Measurements from ENCODE around the gene CHCHD3.

Gene CHCHD3

DNA sequence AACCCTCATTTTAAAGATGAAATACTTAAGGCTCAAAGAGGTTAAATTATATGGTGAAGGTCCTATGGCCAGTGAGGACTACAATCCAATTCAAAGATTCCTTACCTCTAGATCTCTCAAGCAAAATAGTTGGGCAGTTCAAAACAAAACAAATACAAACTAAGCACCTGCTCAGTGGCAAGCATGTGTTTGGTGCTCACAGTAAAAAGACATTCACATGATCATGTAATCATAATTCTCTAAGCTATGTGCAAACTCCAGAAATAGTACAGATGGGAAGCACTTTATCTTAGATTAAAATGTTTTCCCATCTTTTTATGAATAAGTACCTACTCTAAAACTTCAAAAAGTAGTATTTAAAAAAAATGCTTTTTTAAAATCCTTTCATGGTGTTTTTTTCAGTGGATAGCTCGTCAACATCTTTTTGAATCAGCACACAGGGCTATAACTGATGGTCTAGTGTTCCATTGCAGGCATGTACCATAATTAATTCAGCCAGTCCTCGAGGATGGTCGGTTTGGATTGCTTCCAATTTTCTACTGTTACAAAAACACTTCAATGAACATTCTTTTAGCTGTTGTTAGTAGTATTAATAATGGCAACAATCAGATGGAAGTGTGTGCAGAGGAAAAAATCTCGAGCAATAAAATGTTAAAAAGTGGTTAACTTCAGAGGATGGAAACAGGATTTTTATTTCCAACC is 58.4 kb downstream of the CHCHD3 start:
- 97% methylated on average over 3 of the region's 4 CpGs for WGBS
- Histone ChIP-seq H3K36me3 (ENCODE audit: insufficient read depth, low read length) (peaks cover 10% of the 10 kb centered on the region; the same call in 1 of the 2 replicates), H3K9me3 (ENCODE audit: insufficient read depth, low read depth, low read length) (peaks cover 4% of the 10 kb centered on the region; the same call in 1 of the 2 replicates), H3K9ac (ENCODE audit: low read depth, low read length) (no peak overlapping the region), H3K4me1 (ENCODE audit: insufficient read depth, low read length) (peaks cover 4% of the 10 kb centered on the region), H3K27ac (ENCODE audit: low read depth, low read length) (no peak overlapping the region), H3K4me3 (ENCODE audit: low read length) (no peak overlapping the region), H3K27me3 (ENCODE audit: insufficient read depth, low read length) (no peaks in the 10 kb centered on the region)

DNA sequence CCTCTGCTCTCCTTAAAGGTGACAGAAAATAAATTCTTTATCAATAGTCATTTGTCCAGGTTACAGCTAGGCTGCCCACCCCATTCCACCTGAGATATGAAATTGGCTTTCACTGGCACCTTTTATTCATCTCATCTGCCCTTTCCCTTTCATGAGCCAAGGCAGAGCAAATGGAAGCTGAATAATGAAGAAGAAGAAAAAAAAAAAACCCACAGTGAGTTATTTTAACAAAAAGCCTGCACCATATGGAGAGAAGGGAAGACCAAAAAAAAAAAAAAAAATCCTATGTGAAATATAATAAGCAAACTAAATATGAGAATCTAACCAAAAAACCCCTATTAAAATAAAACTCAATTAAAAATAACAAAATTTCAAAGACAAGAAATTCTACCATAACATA is 59.2 kb downstream of the CHCHD3 start:
- H3K9me3 ChIP-seq (ENCODE audit: insufficient read depth, low read depth, low read length) = peaks cover 4% of the 10 kb centered on the region; the same call in 1 of the 2 replicates
- no peak overlapping the region for H3K9ac ChIP-seq (ENCODE audit: low read depth, low read length)
- no peak overlapping the region for H3K4me3 ChIP-seq (ENCODE audit: low read length)
- H3K4me1 ChIP-seq (ENCODE audit: insufficient read depth, low read length) = peaks cover 4% of the 10 kb centered on the region
- peaks cover 10% of the 10 kb centered on the region; the same call in 1 of the 2 replicates for H3K36me3 ChIP-seq (ENCODE audit: insufficient read depth, low read length)
- H3K27ac ChIP-seq (ENCODE audit: low read depth, low read length) = no peak overlapping the region
- no peaks in the 10 kb centered on the region for H3K27me3 ChIP-seq (ENCODE audit: insufficient read depth, low read length)

DNA sequence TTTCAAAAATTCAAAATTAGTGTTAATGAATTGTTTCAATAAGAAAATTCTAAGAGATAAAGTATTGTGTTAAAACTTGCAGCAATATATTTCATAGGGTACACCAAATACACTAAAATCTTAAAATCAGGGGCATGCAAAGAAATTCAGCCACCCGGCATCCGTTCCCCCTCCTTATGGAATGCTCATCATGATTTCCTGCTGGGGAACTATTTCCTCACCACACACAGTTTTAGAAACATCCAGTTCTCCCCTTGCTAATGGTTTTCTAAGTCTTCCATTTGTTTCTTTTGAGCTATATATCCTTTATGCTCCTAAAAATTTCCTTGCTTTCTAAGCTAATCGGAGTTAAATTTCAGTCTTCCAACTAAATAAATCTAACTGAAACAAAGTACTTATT is 60.7 kb downstream of the CHCHD3 start:
- no peaks in the 10 kb centered on the region for H3K27me3 ChIP-seq (ENCODE audit: insufficient read depth, low read length)
- peaks cover 10% of the 10 kb centered on the region; the same call in 1 of the 2 replicates for H3K36me3 ChIP-seq (ENCODE audit: insufficient read depth, low read length)
- H3K9me3 ChIP-seq (ENCODE audit: insufficient read depth, low read depth, low read length) = no peaks in the 10 kb centered on the region
- H3K27ac ChIP-seq (ENCODE audit: low read depth, low read length) = 0 out of 2 replicates have a peak overlapping the region, but pooled peaks have one; percentile 16
- no peak overlapping the region for H3K9ac ChIP-seq (ENCODE audit: low read depth, low read length)
- H3K4me3 ChIP-seq (ENCODE audit: low read length) = no peak overlapping the region
- 66% methylated on average over 3 of the region's 3 CpGs for WGBS
- H3K4me1 ChIP-seq (ENCODE audit: insufficient read depth, low read length) = peaks cover 10% of the 10 kb centered on the region

DNA sequence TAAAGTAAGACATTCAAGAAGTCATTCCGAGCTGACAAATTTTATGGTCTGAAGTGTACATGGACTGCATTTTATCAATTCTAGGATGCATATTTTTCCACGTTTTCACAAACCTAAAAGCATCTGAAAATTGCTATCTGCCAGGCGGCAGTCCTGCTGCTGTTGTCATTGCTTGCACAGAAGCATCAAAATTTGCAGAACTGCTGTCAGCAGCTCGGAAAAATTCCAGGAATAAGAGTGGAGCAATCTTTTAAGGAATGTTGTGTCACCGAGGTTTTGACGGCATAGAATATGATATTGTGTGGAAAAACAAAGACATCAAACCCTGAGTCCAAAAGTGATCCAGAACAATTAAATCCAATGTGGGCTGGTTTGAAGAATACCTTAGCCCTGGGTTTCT is 61.4 kb downstream of the CHCHD3 start:
- WGBS = 92% methylated on average over 6 of the region's 6 CpGs
- peaks cover 10% of the 10 kb centered on the region; the same call in 1 of the 2 replicates for H3K36me3 ChIP-seq (ENCODE audit: insufficient read depth, low read length)
- peaks cover 10% of the 10 kb centered on the region for H3K4me1 ChIP-seq (ENCODE audit: insufficient read depth, low read length)

DNA sequence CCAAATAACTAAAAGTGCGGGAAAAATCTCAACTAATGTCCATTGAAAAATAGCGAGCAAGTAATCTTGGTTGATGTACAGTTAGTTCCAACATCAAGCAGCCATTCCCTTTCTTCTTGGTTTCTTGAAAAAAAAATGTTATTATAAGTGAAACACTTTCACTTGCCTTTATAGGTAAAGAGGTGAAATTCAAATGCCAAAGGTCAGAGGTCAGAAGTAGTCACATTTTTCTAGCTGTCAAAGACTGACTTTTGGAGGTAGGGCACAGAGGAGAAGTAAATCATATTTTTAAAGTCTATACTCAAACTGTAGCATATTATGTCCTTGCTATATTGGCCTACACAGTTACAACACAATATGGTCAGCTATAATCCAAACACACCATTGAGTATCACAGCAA is 62.3 kb downstream of the CHCHD3 start:
- no peak overlapping the region for H3K9ac ChIP-seq (ENCODE audit: low read depth, low read length)
- peaks cover 10% of the 10 kb centered on the region; the same call in 1 of the 2 replicates for H3K36me3 ChIP-seq (ENCODE audit: insufficient read depth, low read length)
- no peaks in the 10 kb centered on the region for H3K27me3 ChIP-seq (ENCODE audit: insufficient read depth, low read length)
- WGBS = 100% methylated on average over 2 of the region's 2 CpGs
- H3K27ac ChIP-seq (ENCODE audit: low read depth, low read length) = no peak overlapping the region
- peaks cover 10% of the 10 kb centered on the region for H3K4me1 ChIP-seq (ENCODE audit: insufficient read depth, low read length)
- H3K4me3 ChIP-seq (ENCODE audit: low read length) = no peak overlapping the region
- no peaks in the 10 kb centered on the region for H3K9me3 ChIP-seq (ENCODE audit: insufficient read depth, low read depth, low read length)

More for the DNA sequence above, 61.4 kb downstream of the CHCHD3 start:
- Histone ChIP-seq H3K9ac (ENCODE audit: low read depth, low read length) (no peak overlapping the region), H3K9me3 (ENCODE audit: insufficient read depth, low read depth, low read length) (no peaks in the 10 kb centered on the region), H3K27ac (ENCODE audit: low read depth, low read length) (no peak overlapping the region), H3K4me3 (ENCODE audit: low read length) (no peak overlapping the region), H3K27me3 (ENCODE audit: insufficient read depth, low read length) (no peaks in the 10 kb centered on the region)

DNA sequence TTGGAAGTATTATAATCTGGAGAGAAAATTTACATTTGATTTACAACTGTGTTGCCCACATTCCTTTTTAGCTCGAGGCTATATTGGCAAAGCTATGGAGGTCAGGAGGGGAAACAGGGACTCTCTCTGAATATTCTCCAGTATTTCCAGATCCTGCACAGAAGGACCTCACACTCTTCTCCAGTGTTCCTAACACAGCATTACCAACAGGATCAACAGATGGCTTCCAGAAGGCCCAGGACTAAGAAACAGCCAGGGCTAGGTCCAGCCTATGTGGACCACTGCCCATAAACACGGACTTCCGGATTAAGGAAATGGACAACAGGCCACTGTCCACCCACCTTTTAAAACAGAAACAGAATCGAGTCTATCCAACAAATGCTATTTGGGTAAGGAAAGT is 65.3 kb downstream of the CHCHD3 start:
- no peaks in the 10 kb centered on the region for H3K9me3 ChIP-seq (ENCODE audit: insufficient read depth, low read depth, low read length)
- H3K36me3 ChIP-seq (ENCODE audit: insufficient read depth, low read length) = no peaks in the 10 kb centered on the region
- H3K9ac ChIP-seq (ENCODE audit: low read depth, low read length) = no peak overlapping the region
- WGBS = 96% methylated on average over 4 of the region's 4 CpGs
- peaks cover 10% of the 10 kb centered on the region for H3K4me1 ChIP-seq (ENCODE audit: insufficient read depth, low read length)
- H3K4me3 ChIP-seq (ENCODE audit: low read length) = no peak overlapping the region
- H3K27ac ChIP-seq (ENCODE audit: low read depth, low read length) = no peak overlapping the region
- no peaks in the 10 kb centered on the region for H3K27me3 ChIP-seq (ENCODE audit: insufficient read depth, low read length)

DNA sequence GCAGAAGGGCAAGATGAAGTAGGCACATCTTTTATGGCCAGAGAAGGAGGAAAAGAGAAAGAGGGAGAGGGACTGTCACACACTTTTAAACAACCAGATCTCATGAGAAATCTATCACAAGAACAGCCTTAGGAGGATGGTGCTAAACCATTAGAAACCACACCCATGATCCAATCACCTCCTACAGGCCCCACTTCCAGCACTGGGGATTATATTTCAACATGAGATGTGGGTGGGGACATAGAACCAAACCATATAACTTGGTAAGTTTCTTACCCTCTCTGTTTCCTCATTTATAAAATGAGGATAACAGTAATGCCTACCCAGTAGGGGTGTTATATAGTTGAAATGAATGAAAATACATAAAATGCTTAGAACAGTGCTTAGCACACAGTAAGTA is 66.0 kb downstream of the CHCHD3 start:
- no peak overlapping the region for H3K4me3 ChIP-seq (ENCODE audit: low read length)
- H3K27me3 ChIP-seq (ENCODE audit: insufficient read depth, low read length) = no peaks in the 10 kb centered on the region
- no peak overlapping the region for H3K27ac ChIP-seq (ENCODE audit: low read depth, low read length)
- no peak overlapping the region for H3K9ac ChIP-seq (ENCODE audit: low read depth, low read length)
- H3K36me3 ChIP-seq (ENCODE audit: insufficient read depth, low read length) = no peaks in the 10 kb centered on the region
- peaks cover 5% of the 10 kb centered on the region for H3K4me1 ChIP-seq (ENCODE audit: insufficient read depth, low read length)
- H3K9me3 ChIP-seq (ENCODE audit: insufficient read depth, low read depth, low read length) = no peaks in the 10 kb centered on the region

DNA sequence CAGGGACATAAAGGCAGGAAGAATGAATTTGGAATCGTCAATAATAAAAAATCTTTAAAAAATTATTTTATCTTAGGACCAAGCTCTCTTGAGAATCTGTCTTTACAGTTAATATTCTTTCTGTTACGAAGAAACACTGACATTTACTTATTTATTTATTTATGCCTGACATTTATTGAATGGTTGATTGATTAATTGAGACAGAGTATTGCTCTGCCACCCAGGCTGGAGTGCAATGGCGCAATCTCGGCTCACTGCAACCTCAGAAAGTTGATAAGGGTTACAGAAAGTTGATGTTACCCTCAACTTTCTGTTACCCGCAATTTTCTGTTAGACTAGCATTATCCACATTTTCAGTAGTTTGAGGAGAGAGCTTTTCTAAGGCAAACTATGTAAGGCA is 70.1 kb downstream of the CHCHD3 start:
- Histone ChIP-seq H3K9me3 (ENCODE audit: insufficient read depth, low read depth, low read length) (no peaks in the 10 kb centered on the region), H3K36me3 (ENCODE audit: insufficient read depth, low read length) (no peaks in the 10 kb centered on the region), H3K27me3 (ENCODE audit: insufficient read depth, low read length) (no peaks in the 10 kb centered on the region), H3K4me3 (ENCODE audit: low read length) (no peak overlapping the region), H3K9ac (ENCODE audit: low read depth, low read length) (no peak overlapping the region), H3K4me1 (ENCODE audit: insufficient read depth, low read length) (peaks cover 5% of the 10 kb centered on the region; the same call in 1 of the 2 replicates), H3K27ac (ENCODE audit: low read depth, low read length) (no peak overlapping the region)
- WGBS = 94% methylated on average over 2 of the region's 5 CpGs

DNA sequence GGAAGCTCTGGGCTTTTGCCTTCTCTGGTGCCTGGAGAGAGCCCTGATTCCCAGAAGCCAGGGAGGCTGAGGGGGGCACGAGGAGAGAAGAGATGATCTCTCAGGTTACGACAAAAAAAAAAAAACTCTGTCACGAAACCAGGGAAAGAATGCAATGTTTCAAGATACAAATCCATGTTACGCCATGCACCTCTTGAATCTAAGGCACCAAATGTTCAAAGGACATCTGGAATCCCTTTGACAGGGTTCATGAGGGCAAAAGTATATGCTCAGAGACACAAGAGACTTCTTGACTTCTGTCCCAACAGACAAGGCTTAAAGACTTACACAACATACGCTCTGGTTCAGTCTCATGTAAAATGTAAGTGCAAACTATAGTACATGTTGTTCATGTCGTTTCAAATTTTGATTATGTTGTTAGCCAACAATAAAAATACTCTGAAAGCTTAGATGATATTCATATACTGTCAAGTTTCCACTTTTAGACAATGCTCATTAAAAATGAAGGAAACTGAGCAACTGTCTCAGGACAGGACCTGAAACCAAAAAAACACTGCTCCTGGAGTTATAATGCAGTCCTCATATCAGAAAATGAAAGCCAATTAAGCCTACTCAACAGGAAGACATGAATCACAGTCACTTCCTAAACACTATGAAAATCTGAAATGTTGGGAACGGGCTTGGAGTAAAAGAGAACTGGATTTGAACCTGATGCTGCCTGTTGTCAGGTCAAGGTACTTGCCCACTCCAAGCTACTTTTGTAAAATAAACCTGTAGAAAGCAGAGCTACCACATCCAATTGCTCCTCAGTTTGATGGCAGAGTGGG is 72.3 kb downstream of the CHCHD3 start:
- Histone ChIP-seq H3K27me3 (ENCODE audit: insufficient read depth, low read length) (no peaks in the 10 kb centered on the region), H3K27ac (ENCODE audit: low read depth, low read length) (no peak overlapping the region), H3K9ac (ENCODE audit: low read depth, low read length) (no peak overlapping the region), H3K4me3 (ENCODE audit: low read length) (no peak overlapping the region), H3K4me1 (ENCODE audit: insufficient read depth, low read length) (no peaks in the 10 kb centered on the region), H3K36me3 (ENCODE audit: insufficient read depth, low read length) (no peaks in the 10 kb centered on the region), H3K9me3 (ENCODE audit: insufficient read depth, low read depth, low read length) (no peaks in the 10 kb centered on the region)
- WGBS = 93% methylated on average over 7 of the region's 7 CpGs

DNA sequence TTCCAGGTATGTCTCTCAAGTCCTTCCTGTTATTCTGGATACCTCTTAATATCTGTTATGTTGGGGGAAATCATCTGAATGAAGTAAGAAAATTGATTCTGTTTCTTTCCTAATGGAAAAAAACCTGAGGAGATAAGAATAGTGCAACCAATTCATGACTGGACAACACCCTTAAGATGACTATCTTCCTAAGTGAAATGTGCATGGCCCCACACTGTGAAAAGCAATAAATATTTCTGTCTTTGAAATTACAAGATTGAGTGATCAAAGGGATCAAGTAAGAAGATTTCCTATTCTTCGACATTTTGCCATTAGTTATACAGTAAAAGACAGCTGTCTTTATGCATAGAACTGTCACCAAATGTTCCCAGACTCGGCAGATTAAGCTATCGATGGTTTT is 73.9 kb downstream of the CHCHD3 start:
- H3K36me3 ChIP-seq (ENCODE audit: insufficient read depth, low read length) = no peaks in the 10 kb centered on the region
- H3K9ac ChIP-seq (ENCODE audit: low read depth, low read length) = no peak overlapping the region
- H3K27ac ChIP-seq (ENCODE audit: low read depth, low read length) = no peak overlapping the region
- H3K27me3 ChIP-seq (ENCODE audit: insufficient read depth, low read length) = no peaks in the 10 kb centered on the region
- no peaks in the 10 kb centered on the region for H3K4me1 ChIP-seq (ENCODE audit: insufficient read depth, low read length)
- WGBS = 100% methylated on average over 1 of the region's 3 CpGs
- H3K9me3 ChIP-seq (ENCODE audit: insufficient read depth, low read depth, low read length) = no peaks in the 10 kb centered on the region
- no peak overlapping the region for H3K4me3 ChIP-seq (ENCODE audit: low read length)

DNA sequence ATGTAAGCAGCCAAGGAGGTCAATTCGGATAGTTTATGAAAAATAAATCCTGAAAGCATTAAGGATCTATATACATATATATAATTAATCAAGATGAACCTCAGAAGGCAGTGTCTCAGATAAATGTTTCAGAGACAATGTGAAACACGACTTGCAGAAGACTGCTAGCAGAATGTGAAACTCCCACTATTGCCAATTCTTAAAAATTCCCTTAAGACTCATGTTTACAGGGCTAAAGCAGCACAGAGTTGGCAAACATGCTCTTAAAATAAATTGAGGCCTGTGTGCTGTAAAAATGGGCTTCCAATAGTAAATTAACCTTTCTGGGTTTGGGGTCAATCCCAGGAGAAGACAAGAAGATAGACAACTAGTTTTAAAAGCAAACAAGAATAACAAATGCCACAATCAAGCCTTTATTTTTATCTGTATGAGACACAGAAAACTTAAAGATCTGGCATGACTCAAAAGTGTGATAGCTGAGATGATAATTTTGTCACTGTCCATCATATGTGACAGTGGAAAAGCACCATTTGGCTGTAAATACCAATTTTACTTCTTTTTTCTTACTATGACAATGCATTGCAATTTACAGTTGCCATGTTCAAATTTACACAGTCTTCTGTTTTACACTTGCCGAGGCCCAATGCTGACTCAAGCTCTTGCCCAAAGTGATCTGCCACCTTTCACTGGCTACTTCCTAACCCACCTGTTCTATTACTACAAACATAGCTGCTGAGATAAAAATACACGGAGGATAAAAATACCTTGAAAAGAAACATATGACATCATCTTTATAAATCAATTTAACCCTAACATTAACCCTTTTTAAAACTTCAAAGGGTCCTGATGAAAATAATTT is 78.6 kb downstream of the CHCHD3 start:
- 93% methylated on average over 3 of the region's 4 CpGs for WGBS
- no peak overlapping the region for H3K27ac ChIP-seq (ENCODE audit: low read depth, low read length)
- no peaks in the 10 kb centered on the region for H3K9me3 ChIP-seq (ENCODE audit: insufficient read depth, low read depth, low read length)
- no peak overlapping the region for H3K9ac ChIP-seq (ENCODE audit: low read depth, low read length)
- H3K4me1 ChIP-seq (ENCODE audit: insufficient read depth, low read length) = peaks cover 29% of the 10 kb centered on the region
- H3K36me3 ChIP-seq (ENCODE audit: insufficient read depth, low read length) = no peaks in the 10 kb centered on the region
- no peaks in the 10 kb centered on the region for H3K27me3 ChIP-seq (ENCODE audit: insufficient read depth, low read length)
- no peak overlapping the region for H3K4me3 ChIP-seq (ENCODE audit: low read length)
